SU-DHL-6 (cell line): Measurements from ENCODE around the gene ZDHHC18.

Experiments
- H2AFZ ChIP-seq: fragments of 200-600 bp; sonication (generic); 2 replicates; pipeline ENCODE4 v1.6.1; 2014; ENCODE audit warnings: low read depth, mild to moderate bottlenecking, moderate library complexity, mixed read lengths, antibody characterized with exemption, low read length; ENCODE audit not compliant: severe bottlenecking
- H3F3A ChIP-seq: fragments of 200-600 bp; shearing (Covaris generic); 2 replicates; pipeline ENCODE4 v1.6.0; 2016; ENCODE audit warnings: antibody characterized with exemption, mild to moderate bottlenecking; ENCODE audit not compliant: insufficient read depth
- H3K27ac ChIP-seq: fragments of 200-600 bp; sonication (generic); 2 replicates; pipeline ENCODE4 v1.5.1; 2016; ENCODE audit warnings: low read depth, mild to moderate bottlenecking, low read length, moderate library complexity, mixed read lengths
- H3K27me3 ChIP-seq: fragments of 200-600 bp; sonication (generic), shearing (Covaris generic); 2 replicates; pipeline ENCODE4 v1.6.0; 2014; ENCODE audit warnings: mild to moderate bottlenecking, low read length
- H3K36me3 ChIP-seq: fragments of 200-600 bp; sonication (generic); 2 replicates; pipeline ENCODE4 v1.6.1; 2014; ENCODE audit warnings: mild to moderate bottlenecking, low read length, mixed read lengths
- H3K4me2 ChIP-seq: fragments of 300-600, 200-600 bp; shearing (Covaris generic), sonication (generic); 2 replicates; pipeline ENCODE4 v1.6.0; 2014; ENCODE audit warnings: low read length, low read depth, mild to moderate bottlenecking; ENCODE audit not compliant: poor library complexity, severe bottlenecking
- H3K4me3 ChIP-seq: fragments of 200-600 bp; sonication (generic); 2 replicates; pipeline ENCODE4 v1.5.1; 2014; ENCODE audit warnings: antibody characterized with exemption, low read length, mild to moderate bottlenecking, mixed read lengths; ENCODE audit not compliant: insufficient read depth, poor library complexity, severe bottlenecking
- H3K79me2 ChIP-seq: fragments of 200-600 bp; sonication (generic); 2 replicates; pipeline ENCODE4 v1.6.1; 2014; ENCODE audit warnings: mild to moderate bottlenecking, low read length, moderate library complexity; ENCODE audit not compliant: insufficient read depth
- H3K9ac ChIP-seq: fragments of 200-600 bp; sonication (generic); 2 replicates; pipeline ENCODE4 v1.7.0; 2014; ENCODE audit warnings: mild to moderate bottlenecking, low read length
- H3K9me2 ChIP-seq: fragments of 200-600 bp; sonication (generic); replicated peaks from 2 replicates; pipeline ENCODE4 v1.6.1; 2014; ENCODE audit warnings: low read length; ENCODE audit not compliant: insufficient read depth
- H3K9me3 ChIP-seq: fragments of 200-600 bp; sonication (generic); 2 replicates; pipeline ENCODE4 v1.6.1; 2014; ENCODE audit warnings: low read length, mixed read lengths; ENCODE audit not compliant: insufficient read depth
- H4K20me1 ChIP-seq: fragments of 200-600 bp; sonication (generic); 2 replicates; pipeline ENCODE4 v1.6.1; 2014; ENCODE audit warnings: low read depth, mild to moderate bottlenecking, antibody characterized with exemption, low read length, moderate library complexity, mixed read lengths
- EZH2phosphoT487 ChIP-seq: fragments of 200-600 bp; sonication (generic), shearing (Covaris generic); conservative IDR thresholded peaks from 2 replicates; pipeline ENCODE4 v1.6.1; 2018; ENCODE audit warnings: mild to moderate bottlenecking, antibody characterized with exemption, low read length, moderate library complexity, mixed read lengths
- TF ChIP-seq, protein P1 (sequence below): fragments of 200-600 bp; sonication (generic); IDR thresholded peaks from one replicate; pipeline ENCODE4 v1.5.1; 2017; ENCODE audit warnings: antibody characterized with exemption, mild to moderate bottlenecking, low read length, moderate library complexity; ENCODE audit not compliant: insufficient read depth, poor library complexity, severe bottlenecking

Gene ZDHHC18

DNA sequence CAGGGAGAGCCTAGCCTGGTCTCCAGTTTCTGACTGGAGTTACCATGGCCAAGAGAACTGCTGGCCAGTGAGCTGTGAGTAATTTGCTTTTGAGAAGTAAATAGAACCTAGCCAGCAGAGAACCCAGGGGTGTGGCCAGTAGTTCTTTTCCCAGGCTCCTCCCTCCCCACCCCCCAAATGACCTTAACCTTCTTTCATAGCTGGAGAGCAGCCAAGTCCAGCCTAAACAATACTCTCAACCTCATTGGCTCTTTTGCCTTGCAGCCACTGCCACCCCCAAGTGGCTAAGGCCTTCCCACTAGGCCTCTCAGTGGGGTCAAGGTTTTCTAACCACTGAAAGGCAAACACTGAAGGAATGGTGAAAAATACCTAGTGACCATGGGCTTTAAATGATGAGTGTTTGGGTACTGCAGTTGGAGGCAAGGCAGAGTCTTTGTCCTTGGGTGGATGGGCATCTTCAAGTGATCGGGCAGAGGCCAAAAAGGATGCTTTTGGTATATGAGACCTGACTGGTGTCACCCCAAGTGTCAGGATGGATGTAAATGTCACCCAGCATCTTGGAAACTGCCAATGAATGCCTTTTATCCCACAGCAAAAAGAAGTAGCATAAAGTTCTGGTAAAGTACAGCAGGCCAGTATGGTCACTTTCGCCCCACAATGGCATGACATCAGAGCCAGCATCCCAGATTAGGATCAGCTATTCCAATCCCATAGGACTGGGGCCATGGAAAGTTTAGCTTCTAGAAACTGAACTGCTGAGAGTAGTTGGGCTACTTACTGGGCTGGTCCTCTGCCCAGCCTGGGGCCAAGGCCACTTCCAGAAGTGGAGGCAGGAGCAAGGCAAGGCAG, 42.2 kb upstream of the ZDHHC18 start:
- Histone ChIP-seq H3K9me2 (no peaks in the 10 kb centered on the region), H3F3A (peaks cover 73% of the 10 kb centered on the region), H3K36me3 (no peaks in the 10 kb centered on the region; the same call in 1 of the 2 replicates), H3K4me3 (no peak overlapping the region), H3K9me3 (no peaks in the 10 kb centered on the region), H3K4me2 (no peak overlapping the region), H2AFZ (no peak overlapping the region), H3K27ac (peak overlapping the region; percentile 98; the same call in 1 of the 2 replicates), H4K20me1 (no peaks in the 10 kb centered on the region), H3K79me2 (no peaks in the 10 kb centered on the region; the same call in 1 of the 2 replicates), H3K9ac (no peak overlapping the region), H3K27me3 (no peaks in the 10 kb centered on the region)
- no peak for TF ChIP-seq EZH2phosphoT487
- TF ChIP-seq, protein P1, sequence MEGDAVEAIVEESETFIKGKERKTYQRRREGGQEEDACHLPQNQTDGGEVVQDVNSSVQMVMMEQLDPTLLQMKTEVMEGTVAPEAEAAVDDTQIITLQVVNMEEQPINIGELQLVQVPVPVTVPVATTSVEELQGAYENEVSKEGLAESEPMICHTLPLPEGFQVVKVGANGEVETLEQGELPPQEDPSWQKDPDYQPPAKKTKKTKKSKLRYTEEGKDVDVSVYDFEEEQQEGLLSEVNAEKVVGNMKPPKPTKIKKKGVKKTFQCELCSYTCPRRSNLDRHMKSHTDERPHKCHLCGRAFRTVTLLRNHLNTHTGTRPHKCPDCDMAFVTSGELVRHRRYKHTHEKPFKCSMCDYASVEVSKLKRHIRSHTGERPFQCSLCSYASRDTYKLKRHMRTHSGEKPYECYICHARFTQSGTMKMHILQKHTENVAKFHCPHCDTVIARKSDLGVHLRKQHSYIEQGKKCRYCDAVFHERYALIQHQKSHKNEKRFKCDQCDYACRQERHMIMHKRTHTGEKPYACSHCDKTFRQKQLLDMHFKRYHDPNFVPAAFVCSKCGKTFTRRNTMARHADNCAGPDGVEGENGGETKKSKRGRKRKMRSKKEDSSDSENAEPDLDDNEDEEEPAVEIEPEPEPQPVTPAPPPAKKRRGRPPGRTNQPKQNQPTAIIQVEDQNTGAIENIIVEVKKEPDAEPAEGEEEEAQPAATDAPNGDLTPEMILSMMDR, result no peak

DNA sequence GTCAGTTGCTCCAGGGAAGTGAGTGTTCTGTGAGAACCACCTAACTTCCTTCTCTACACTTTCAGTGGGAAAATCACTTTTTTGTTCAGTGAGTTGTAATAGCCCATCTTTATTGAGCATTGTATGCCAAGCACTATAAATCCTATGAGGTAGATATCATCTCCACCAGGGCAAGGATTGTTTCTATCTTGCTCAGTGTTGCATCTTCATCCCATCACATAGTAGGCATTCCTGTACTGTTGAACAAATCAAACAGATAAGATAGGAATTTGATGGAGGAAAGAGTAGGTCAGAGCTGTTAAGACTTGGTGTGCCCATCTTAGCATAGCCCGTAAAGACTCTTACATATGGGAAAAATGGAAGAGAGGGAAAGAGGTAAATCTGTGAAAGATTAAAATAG, 41.6 kb upstream of the ZDHHC18 start:
- H3F3A ChIP-seq, result peaks cover 79% of the 10 kb centered on the region
- H3K9me3 ChIP-seq, result no peaks in the 10 kb centered on the region
- H3K27ac ChIP-seq, result peak overlapping the region; percentile 98; the same call in 1 of the 2 replicates
- no peak overlapping the region for H3K4me3 ChIP-seq
- no peaks in the 10 kb centered on the region; the same call in 1 of the 2 replicates for H3K79me2 ChIP-seq
- H4K20me1 ChIP-seq, result no peaks in the 10 kb centered on the region
- H3K27me3 ChIP-seq, result no peaks in the 10 kb centered on the region
- TF ChIP-seq, protein P1, result no peak
- no peak for TF ChIP-seq EZH2phosphoT487
- no peak overlapping the region for H3K9ac ChIP-seq
- no peak overlapping the region for H3K4me2 ChIP-seq
- no peaks in the 10 kb centered on the region; the same call in 1 of the 2 replicates for H3K36me3 ChIP-seq
- no peaks in the 10 kb centered on the region for H3K9me2 ChIP-seq
- H2AFZ ChIP-seq, result no peak overlapping the region

DNA sequence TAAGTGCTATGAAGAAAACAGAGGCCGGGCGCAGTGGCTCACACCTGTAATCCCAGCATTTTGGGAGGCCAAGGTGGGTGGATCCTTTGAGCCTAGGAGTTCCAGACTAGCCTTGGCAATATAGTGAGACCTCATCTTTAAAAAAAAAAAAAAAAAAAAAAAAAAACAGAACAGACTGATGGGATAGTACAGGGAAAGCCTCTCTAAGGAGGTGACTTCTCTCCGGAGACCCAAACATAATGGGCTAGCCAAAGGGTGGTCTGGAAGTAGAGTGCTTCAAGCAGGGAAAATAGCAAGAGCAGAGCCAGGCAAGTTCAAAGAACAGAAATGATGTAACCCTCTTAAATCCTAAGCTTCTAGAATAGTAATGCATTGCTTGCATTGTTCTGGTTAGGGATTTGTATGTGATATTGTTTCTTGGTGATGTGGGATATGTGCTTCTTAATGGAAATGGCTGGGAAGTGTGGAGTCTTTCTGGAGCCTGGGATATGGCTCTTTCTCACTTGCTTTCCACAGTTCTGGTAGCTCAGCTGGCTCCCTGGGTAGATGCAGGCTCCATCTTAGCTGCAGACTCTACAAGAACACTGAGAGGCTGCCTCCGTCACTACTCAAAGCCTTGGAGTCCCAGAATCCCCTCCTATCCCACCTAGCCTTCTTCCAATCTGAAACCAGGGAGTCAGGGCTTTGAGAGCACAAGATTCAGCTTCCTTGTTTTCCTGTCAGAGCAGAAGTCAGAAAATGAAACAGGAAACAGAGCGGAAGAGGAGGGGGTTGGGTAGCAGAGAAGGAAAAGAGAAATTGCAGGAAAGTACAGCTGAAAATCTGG, 40.7 kb upstream of the ZDHHC18 start:
- no peak overlapping the region for H2AFZ ChIP-seq

More for the DNA sequence above, 40.7 kb upstream of the ZDHHC18 start:
- Histone ChIP-seq H3K79me2 (no peaks in the 10 kb centered on the region; the same call in 1 of the 2 replicates), H3K36me3 (no peaks in the 10 kb centered on the region; the same call in 1 of the 2 replicates), H3K9me2 (no peaks in the 10 kb centered on the region), H3K9ac (peak overlapping the region; percentile 97), H3K9me3 (no peaks in the 10 kb centered on the region), H3K4me3 (peak overlapping the region; percentile 85), H3K27me3 (no peaks in the 10 kb centered on the region), H4K20me1 (no peaks in the 10 kb centered on the region), H3F3A (peaks cover 81% of the 10 kb centered on the region), H3K4me2 (peak overlapping the region; percentile 89), H3K27ac (peak overlapping the region; percentile 98)
- TF ChIP-seq EZH2phosphoT487, result no peak
- TF ChIP-seq, protein P1, result no peak
